GM19025 (cell line): ENCODE data around the gene DUSP11.
"Not testable (repeated sequence)": the region's sequence is repeated elsewhere in the genome, so short reads cannot be mapped to it uniquely, and the experiment has no call there.

Source experiments
- ATAC-seq: cut with Tn5 transposase; IDR thresholded peaks from one replicate; pipeline ENCODE4 v1.9.1; 2021; ENCODE audit warnings: mild to moderate bottlenecking, low read depth, moderate library complexity; ENCODE audit not compliant: unreplicated experiment

The DUSP11 gene

GRCh38 chr2:73718851-73719621, 60.9 kb downstream of the DUSP11 start:
- ATAC-seq = no peak

- no peak for ATAC-seq
These were observed 61.5 kb downstream of the DUSP11 start for GRCh38 chr2:73718421-73718820.

GRCh38 chr2:73717695-73718094, 62.2 kb downstream of the DUSP11 start:
- not testable (repeated sequence) for ATAC-seq

- ATAC-seq = no peak
These were observed 62.7 kb downstream of the DUSP11 start for GRCh38 chr2:73717251-73717606.

GRCh38 chr2:73716543-73717250, 63.2 kb downstream of the DUSP11 start:
- ATAC-seq = no peak

GRCh38 chr2:73714091-73714490, 65.8 kb downstream of the DUSP11 start:
- ATAC-seq = no peak
